Testis (tissue), 3 donors: ENCODE results near the gene NR4A2. TPM values are rescaled to one million over a fixed set of nuclear protein-coding genes. Genes with fewer than 3 reads are reported as not detected.

ENCODE experiments used
- DNase-seq: peaks from one replicate; pipeline ENCODE4 v3.0.0-alpha.2; 2019
- H3K27ac ChIP-seq, 2 donors: fragments of 200-600 bp; sonication (generic); one replicate each; pipeline ENCODE4 v1.5.1; 2019
- H3K27me3 ChIP-seq: fragments of 200-600 bp; sonication (generic); one replicate; pipeline ENCODE4 v1.5.1; 2019
- H3K36me3 ChIP-seq: fragments of 200-600 bp; sonication (generic); one replicate; pipeline ENCODE4 v1.5.1; 2017; ENCODE audit warnings: low read depth; ENCODE audit errors: missing control alignments
- H3K4me1 ChIP-seq: fragments of 200-600 bp; sonication (generic); one replicate; pipeline ENCODE4 v1.5.1; 2019
- H3K4me3 ChIP-seq, 2 donors: fragments of 200-600 bp; sonication (generic); one replicate each; pipeline ENCODE4 v1.5.1; 2017 to 2019
- H3K9me3 ChIP-seq: fragments of 200-600 bp; sonication (generic); one replicate; pipeline ENCODE4 v1.5.1; 2017
- CTCF ChIP-seq, 3 experiments: fragments of 450-650 bp in 2 of 3; fragments of 200-600 bp in 1 of 3; sonication (generic) in 1 of 3; IDR thresholded peaks; one replicate each; pipeline ENCODE4 v1.5.1; 2016 to 2019; ENCODE audit warnings: antibody characterized with exemption in 3 of 3, mild to moderate bottlenecking in 2 of 3, moderate library complexity in 1 of 3
- POLR2A ChIP-seq: fragments of 450-650 bp; IDR thresholded peaks from one replicate; pipeline ENCODE4 v1.6.1; 2017; ENCODE audit warnings: antibody characterized with exemption, mild to moderate bottlenecking, moderate library complexity
- WGBS, 2 donors: methylation state at CpG; one replicate each; pipeline ENCODE4 v1.1.5; 2018; 5-methylcytosine and 5-hydroxymethylcytosine counted together
- intact Hi-C: fragments of 100-400 bp; cut with DNase I; formaldehyde crosslinking; loops from one replicate; pipeline ENCODE4 v1.15.1; 2023; ENCODE audit warnings: low total_unique reads
- polyA plus RNA-seq: library from polyadenylated mRNA; stranded (reverse); fragments of 350-450 nt; fragmentation: Illumina TruSeq; extraction: RNeasy Lipid Tissue Mini Kit (QIAGEN cat#74804); gene quantifications from one replicate; pipeline ENCODE4 v1.2.3, GENCODE V29; 2014; ENCODE audit warnings: low read depth, low replicate concordance; ENCODE audit not compliant: insufficient read depth
- total RNA-seq, 2 donors: library from RNA; depleted of rRNA; stranded (reverse); fragments of >200 nt; gene quantifications; one replicate each; pipeline ENCODE4 v1.2.3, GENCODE V29; 2016

NR4A2 gene
- total and polyA plus RNA-seq, 3 donors from 2014 or later, result 3.2 to 9.5 (median 3.9) TPM

GRCh38 chr2:156366753-156367152 is 34.2 kb upstream of the NR4A2 start:
- Histone ChIP-seq H3K4me1 (no peaks in the 10 kb centered on the region), H3K4me3 (no peak overlapping the region), H3K9me3 (no peaks in the 10 kb centered on the region), H3K36me3 (no peaks in the 10 kb centered on the region), H3K27ac (no peak overlapping the region), H3K27me3 (no peaks in the 10 kb centered on the region)
- WGBS, 2 donors, result 78 to 79% methylated on average over 4 of the region's 4 CpGs
- TF ChIP-seq CTCF (IDR thresholded peaks at IDR 0.05), result no peak
- no peak for TF ChIP-seq POLR2A
- intact Hi-C loops, result no loop called here
- DNase-seq, result peak; percentile 50

- Histone ChIP-seq H3K4me3 (no peak overlapping the region), H3K27ac (no peak overlapping the region)
- intact Hi-C loops, result no loop called here
Observed at GRCh38 chr2:156363141-156363540, 30.6 kb upstream of the NR4A2 start.

GRCh38 chr2:156356014-156356754 is 23.7 kb upstream of the NR4A2 start:
- intact Hi-C loops, result no loop called here
- Histone ChIP-seq H3K36me3 (no peaks in the 10 kb centered on the region), H3K27ac (no peak overlapping the region), H3K4me1 (no peaks in the 10 kb centered on the region), H3K9me3 (no peaks in the 10 kb centered on the region), H3K4me3 (no peak overlapping the region), H3K27me3 (no peaks in the 10 kb centered on the region)
- DNase-seq, result no peak
- WGBS, 2 donors, result 95 to 96% methylated on average over 3 of the region's 3 CpGs
- TF ChIP-seq CTCF (IDR thresholded peaks at IDR 0.05), result no peak
- TF ChIP-seq POLR2A, result no peak

More at GRCh38 chr2:156363141-156363540, 30.6 kb upstream of the NR4A2 start:
- no peak for TF ChIP-seq POLR2A
- no peak for TF ChIP-seq CTCF (IDR thresholded peaks at IDR 0.05)
- Histone ChIP-seq H3K36me3 (no peaks in the 10 kb centered on the region), H3K9me3 (no peaks in the 10 kb centered on the region), H3K4me1 (no peaks in the 10 kb centered on the region), H3K27me3 (no peaks in the 10 kb centered on the region)
- DNase-seq, result no peak

GRCh38 chr2:156352911-156353310 is 20.4 kb upstream of the NR4A2 start:
- DNase-seq, result no peak
- Histone ChIP-seq H3K36me3 (no peaks in the 10 kb centered on the region), H3K27ac (no peak overlapping the region), H3K4me1 (no peaks in the 10 kb centered on the region), H3K27me3 (no peaks in the 10 kb centered on the region), H3K9me3 (no peaks in the 10 kb centered on the region), H3K4me3 (no peak overlapping the region)
- TF ChIP-seq CTCF (IDR thresholded peaks at IDR 0.05), result no peak
- TF ChIP-seq POLR2A, result no peak
- intact Hi-C loops, result no loop called here
- 53 to 87% methylated on average over 1 of the region's 1 CpG for WGBS, 2 donors
